ENCODE measurements around the gene SLAMF6. TPM values are rescaled to one million over a fixed set of nuclear protein-coding genes. Genes with fewer than 3 reads are reported as not detected.
A peak's percentile ranks its signal among the peaks of the same experiment; 100 is the strongest.
"Not testable (repeated sequence)": the region's sequence is repeated elsewhere in the genome, so short reads cannot be mapped to it uniquely, and the experiment has no call there.

SLAMF6 gene
- total RNA-seq, 4 donors from 2014 or later: 0.60 to 6.7 (median 2.3) TPM; not detected in 1

- in situ Hi-C loops (cut with MboI; ENCODE audit: low pct_ligation_motif_present in 1 of 4, low pct_unique_long_range_greater_than_20kb in 1 of 4, low sequenced_read_pairs in 3 of 4) (no loop called here), intact Hi-C loops (cut with DNase I; ENCODE audit: low total_unique reads) (no loop called here)
- H3K4me3 ChIP-seq: peak overlapping the region in 2 of 4 donors; percentile 2 to 28
- H3K4me1 ChIP-seq: peaks cover 0 to 13% (median 0%) of the 10 kb centered on the region in 4 donors
- WGBS, 2 donors (ENCODE audit: low coverage in 1 of 2): 61 to 75% methylated on average over 2 of the region's 2 CpGs
- H3K27ac ChIP-seq: peak overlapping the region; percentile 21 to 62 (median 48)
- DNase-seq: no peak
- TF ChIP-seq POLR2AphosphoS5 (IDR thresholded peaks at IDR 0.05) (no peak), POLR2A (IDR thresholded peaks at IDR 0.05) (no peak), EP300 (IDR thresholded peaks at IDR 0.05; ENCODE audit: low read depth) (no peak), CTCF (IDR thresholded peaks at IDR 0.05) (no peak)
- no peaks in the 10 kb centered on the region for H3K36me3 ChIP-seq
- no peaks in the 10 kb centered on the region for H3K9me3 ChIP-seq
- no peaks in the 10 kb centered on the region for H3K27me3 ChIP-seq
These were observed 1.5 kb downstream of the SLAMF6 start for GRCh38 chr1:160521554-160521953.

GRCh38 chr1:160520999-160521398 is 2.1 kb downstream of the SLAMF6 start:
- H3K36me3 ChIP-seq: no peaks in the 10 kb centered on the region
- DNase-seq: no peak
- no peaks in the 10 kb centered on the region for H3K27me3 ChIP-seq
- peaks cover 0 to 13% (median 0%) of the 10 kb centered on the region in 4 donors for H3K4me1 ChIP-seq
- in situ Hi-C loops (cut with MboI; ENCODE audit: low pct_ligation_motif_present in 1 of 4, low pct_unique_long_range_greater_than_20kb in 1 of 4, low sequenced_read_pairs in 3 of 4): no loop called here
- H3K4me3 ChIP-seq: peak overlapping the region in 1 of 4 donors; percentile 8
- 33 to 59% methylated on average over 1 to 3 of the region's 3 CpGs for WGBS, 2 donors (ENCODE audit: low coverage in 1 of 2)
- H3K9me3 ChIP-seq: no peaks in the 10 kb centered on the region
- intact Hi-C loops (cut with DNase I; ENCODE audit: low total_unique reads): no loop called here
- H3K27ac ChIP-seq: peak overlapping the region; percentile 21 to 62 (median 48)
- TF ChIP-seq POLR2AphosphoS5 (IDR thresholded peaks at IDR 0.05): no peak
- no peak for TF ChIP-seq CTCF (IDR thresholded peaks at IDR 0.05)

GRCh38 chr1:160520582-160520981 is 2.5 kb downstream of the SLAMF6 start:
- in situ Hi-C loops (cut with MboI; ENCODE audit: low pct_ligation_motif_present in 1 of 4, low pct_unique_long_range_greater_than_20kb in 1 of 4, low sequenced_read_pairs in 3 of 4) (no loop called here), intact Hi-C loops (cut with DNase I; ENCODE audit: low total_unique reads) (no loop called here)
- Histone ChIP-seq H3K4me3 (peak overlapping the region in 1 of 4 donors; percentile 8), H3K9me3 (no peaks in the 10 kb centered on the region), H3K36me3 (no peaks in the 10 kb centered on the region), H3K4me1 (peaks cover 0 to 13% (median 0%) of the 10 kb centered on the region in 4 donors), H3K27ac (peak overlapping the region; percentile 21 to 62 (median 48)), H3K27me3 (no peaks in the 10 kb centered on the region)
- TF ChIP-seq CTCF (IDR thresholded peaks at IDR 0.05) (no peak), POLR2AphosphoS5 (IDR thresholded peaks at IDR 0.05) (no peak), EP300 (IDR thresholded peaks at IDR 0.05; ENCODE audit: low read depth) (no peak), POLR2A (IDR thresholded peaks at IDR 0.05) (no peak)
- WGBS, 2 donors (ENCODE audit: low coverage in 1 of 2): 28 to 36% methylated on average over 2 of the region's 2 CpGs
- no peak for DNase-seq

GRCh38 chr1:160519642-160520435 is 3.2 kb downstream of the SLAMF6 start:
- intact Hi-C loops (cut with DNase I; ENCODE audit: low total_unique reads): no loop called here
- H3K27ac ChIP-seq: peak overlapping the region; percentile 21 to 62 (median 48)

GRCh38 chr1:160517519-160517918 is 5.5 kb downstream of the SLAMF6 start:
- 50 to 73% methylated on average over 2 of the region's 2 CpGs for WGBS, 2 donors (ENCODE audit: low coverage in 1 of 2)

More at GRCh38 chr1:160519642-160520435, 3.2 kb downstream of the SLAMF6 start:
- no peaks in the 10 kb centered on the region for H3K9me3 ChIP-seq
- in situ Hi-C loops (cut with MboI; ENCODE audit: low pct_ligation_motif_present in 1 of 4, low pct_unique_long_range_greater_than_20kb in 1 of 4, low sequenced_read_pairs in 3 of 4): no loop called here
- peaks cover 0 to 13% (median 0%) of the 10 kb centered on the region in 4 donors for H3K4me1 ChIP-seq
- DNase-seq: no peak
- no peaks in the 10 kb centered on the region for H3K27me3 ChIP-seq
- no peaks in the 10 kb centered on the region for H3K36me3 ChIP-seq
- no peak overlapping the region for H3K4me3 ChIP-seq
- WGBS, 2 donors (ENCODE audit: low coverage in 1 of 2): 24 to 30% methylated on average over 5 of the region's 5 CpGs
- TF ChIP-seq CTCF (IDR thresholded peaks at IDR 0.05) (peak in 2 of 5 experiments; percentile 25 to 32), EP300 (IDR thresholded peaks at IDR 0.05; ENCODE audit: low read depth) (no peak)

GRCh38 chr1:160515908-160516307 is 7.1 kb downstream of the SLAMF6 start:
- H3K27ac ChIP-seq; H3K4me1 ChIP-seq; H3K27me3 ChIP-seq; in situ Hi-C loops (cut with MboI; ENCODE audit: low pct_ligation_motif_present in 1 of 4, low pct_unique_long_range_greater_than_20kb in 1 of 4, low sequenced_read_pairs in 3 of 4); intact Hi-C loops (cut with DNase I; ENCODE audit: low total_unique reads); H3K36me3 ChIP-seq; H3K9me3 ChIP-seq; H3K4me3 ChIP-seq; DNase-seq: not testable (repeated sequence)
- WGBS, 2 donors (ENCODE audit: low coverage in 1 of 2): 59% methylated on average over 1 of the region's 1 CpG; no CpG with 5 or more reads in 1 of the 2 donors

More at GRCh38 chr1:160517519-160517918, 5.5 kb downstream of the SLAMF6 start:
- H3K36me3 ChIP-seq; H3K4me1 ChIP-seq; DNase-seq; H3K27me3 ChIP-seq; in situ Hi-C loops (cut with MboI; ENCODE audit: low pct_ligation_motif_present in 1 of 4, low pct_unique_long_range_greater_than_20kb in 1 of 4, low sequenced_read_pairs in 3 of 4); H3K4me3 ChIP-seq; intact Hi-C loops (cut with DNase I; ENCODE audit: low total_unique reads); H3K9me3 ChIP-seq; H3K27ac ChIP-seq: not testable (repeated sequence)
